Colonic mucosa (tissue), 4 donors: Measurements from ENCODE around the gene LYRM1. TPM values are rescaled to one million over a fixed set of nuclear protein-coding genes. Genes with fewer than 3 reads are reported as not detected.
A peak's percentile ranks its signal among the peaks of the same experiment; 100 is the strongest.

Experiments used
- DNase-seq: peaks from one replicate; pipeline ENCODE4 v3.0.0-alpha.2; 2020
- H3K27ac ChIP-seq: fragments of 200-600 bp; one replicate; pipeline ENCODE4 v1.8.0; 2021
- H3K27me3 ChIP-seq: fragments of 200-600 bp; one replicate; pipeline ENCODE4 v1.8.0; 2021
- H3K36me3 ChIP-seq: fragments of 200-600 bp; one replicate; pipeline ENCODE4 v1.8.0; 2021
- H3K4me1 ChIP-seq: fragments of 200-600 bp; one replicate; pipeline ENCODE4 v1.8.0; 2021; ENCODE audit warnings: mild to moderate bottlenecking
- H3K4me3 ChIP-seq: fragments of 200-600 bp; one replicate; pipeline ENCODE4 v1.8.0; 2021
- H3K9ac ChIP-seq, 2 donors: one replicate each; pipeline ENCODE4 v1.7.0; 2013; ENCODE audit warnings: control low read depth in 2 of 2, low read depth in 2 of 2, low read length in 2 of 2
- H3K9me3 ChIP-seq: fragments of 200-600 bp; one replicate; pipeline ENCODE4 v1.8.0; 2021
- CTCF ChIP-seq: fragments of 200-600 bp; IDR thresholded peaks from one replicate; pipeline ENCODE4 v1.8.0; 2022; ENCODE audit warnings: antibody characterized with exemption, mild to moderate bottlenecking
- intact Hi-C: fragments of 100-400 bp; cut with DNase I; formaldehyde crosslinking; loops from one replicate; pipeline ENCODE4 v1.14.1; 2022
- total RNA-seq, 2 donors: library from RNA; stranded (reverse); fragmentation: NEBNext Ultra II Directional in 1 of 2; extraction: Animal tissue kit (Norgen Biotek cat#: 25700) in 1 of 2; gene quantifications; one replicate each; pipeline ENCODE4 v1.2.1, GENCODE V29; 2021
- donor health status: healthy.
- donor health status: DM: no; HTN: no; CAD: no.
- donor health status: DM: no; HTN: no; CAD: no.

LYRM1 gene
- total RNA-seq, 2 donors from 2014 or later: 17.6 to 21.2 TPM

- Histone ChIP-seq H3K9ac (peak overlapping the region in 1 of 2 donors; percentile 1), H3K36me3 (no peaks in the 10 kb centered on the region), H3K9me3 (no peaks in the 10 kb centered on the region), H3K27ac (peak overlapping the region; percentile 46), H3K4me1 (peaks cover 16% of the 10 kb centered on the region), H3K4me3 (no peak overlapping the region), H3K27me3 (no peaks in the 10 kb centered on the region)
- intact Hi-C loops: no loop called here
- no peak for DNase-seq
- no peak for TF ChIP-seq CTCF
Measured at GRCh38 chr16:20903116-20903898, 2.7 kb downstream of the LYRM1 start.

- Histone ChIP-seq H3K4me1 (peaks cover 10% of the 10 kb centered on the region), H3K27ac (peak overlapping the region; percentile 46), H3K36me3 (no peaks in the 10 kb centered on the region), H3K27me3 (no peaks in the 10 kb centered on the region), H3K9me3 (no peaks in the 10 kb centered on the region), H3K4me3 (no peak overlapping the region), H3K9ac (no peak overlapping the region)
- intact Hi-C loops: no loop called here
- DNase-seq: no peak
- no peak for TF ChIP-seq CTCF
Measured at GRCh38 chr16:20903899-20904506, 3.4 kb downstream of the LYRM1 start.

- H3K9me3 ChIP-seq: no peaks in the 10 kb centered on the region
- peaks cover 10% of the 10 kb centered on the region for H3K4me1 ChIP-seq
- H3K4me3 ChIP-seq: no peak overlapping the region
- H3K27me3 ChIP-seq: no peaks in the 10 kb centered on the region
- H3K27ac ChIP-seq: peak overlapping the region; percentile 46
- no peak for DNase-seq
- TF ChIP-seq CTCF: no peak
- no peak overlapping the region for H3K9ac ChIP-seq
- no peaks in the 10 kb centered on the region for H3K36me3 ChIP-seq
- intact Hi-C loops: no loop called here
Measured at GRCh38 chr16:20904507-20905081, 4.0 kb downstream of the LYRM1 start.

GRCh38 chr16:20905576-20905975, 5.0 kb downstream of the LYRM1 start:
- Histone ChIP-seq H3K27ac (peak overlapping the region; percentile 25), H3K27me3 (no peaks in the 10 kb centered on the region), H3K9ac (no peak overlapping the region), H3K4me1 (peaks cover 10% of the 10 kb centered on the region), H3K36me3 (no peaks in the 10 kb centered on the region), H3K9me3 (no peaks in the 10 kb centered on the region), H3K4me3 (no peak overlapping the region)
- no peak for DNase-seq
- intact Hi-C loops: no loop called here
- TF ChIP-seq CTCF: no peak

GRCh38 chr16:20906341-20907255, 6.0 kb downstream of the LYRM1 start:
- no peaks in the 10 kb centered on the region for H3K27me3 ChIP-seq
- intact Hi-C loops: no loop called here
- TF ChIP-seq CTCF: no peak
- H3K27ac ChIP-seq: peak overlapping the region; percentile 25
- H3K4me1 ChIP-seq: peaks cover 14% of the 10 kb centered on the region
- no peak overlapping the region for H3K4me3 ChIP-seq
- DNase-seq: no peak
- no peak overlapping the region for H3K9ac ChIP-seq
- no peaks in the 10 kb centered on the region for H3K36me3 ChIP-seq
- no peaks in the 10 kb centered on the region for H3K9me3 ChIP-seq
